IPS-NIHi7 (cell line): ENCODE data around the gene MAVS.
A peak's percentile ranks its signal among the peaks of the same experiment; 100 is the strongest.
"Not testable (repeated sequence)": the region's sequence is repeated elsewhere in the genome, so short reads cannot be mapped to it uniquely, and the experiment has no call there.

Experiments
- DNase-seq: peaks from one replicate; pipeline ENCODE4 v3.0.0; 2012; ENCODE audit warnings: mixed read lengths; ENCODE audit errors: extremely low spot score

The MAVS gene

GRCh38 chr20:3888622-3889488 lies 42.2 kb downstream of the MAVS start, which contains the start of gene PANK2:
TSS of gene PANK2 (plus strand) at chr20:3889387.
- peak; percentile 99 for DNase-seq

- no peak for DNase-seq
These were observed 43.1 kb downstream of the MAVS start for GRCh38 chr20:3889489-3890397.

GRCh38 chr20:3890398-3890751 lies 43.7 kb downstream of the MAVS start:
- DNase-seq: no peak

- DNase-seq: no peak
These were observed 44.6 kb downstream of the MAVS start for GRCh38 chr20:3890999-3891929.

- DNase-seq: no peak
These were observed 48.2 kb downstream of the MAVS start for GRCh38 chr20:3894796-3895195.

GRCh38 chr20:3896302-3896701 lies 49.7 kb downstream of the MAVS start:
- DNase-seq: no peak

- no peak for DNase-seq
These were observed 50.4 kb downstream of the MAVS start for GRCh38 chr20:3896853-3897583.

GRCh38 chr20:3898181-3898580 lies 51.5 kb downstream of the MAVS start:
- DNase-seq: not testable (repeated sequence)

GRCh38 chr20:3898639-3899038 lies 52.0 kb downstream of the MAVS start:
- DNase-seq: no peak

GRCh38 chr20:3900187-3900604 lies 53.6 kb downstream of the MAVS start:
- DNase-seq: no peak

GRCh38 chr20:3901028-3901705 lies 54.5 kb downstream of the MAVS start:
- no peak for DNase-seq

GRCh38 chr20:3901706-3902440 lies 55.2 kb downstream of the MAVS start:
- DNase-seq: no peak

- no peak for DNase-seq
These were observed 55.8 kb downstream of the MAVS start for GRCh38 chr20:3902446-3902845.

GRCh38 chr20:3904224-3904623 lies 57.6 kb downstream of the MAVS start:
- DNase-seq: no peak

GRCh38 chr20:3904857-3905256 lies 58.2 kb downstream of the MAVS start:
- DNase-seq: no peak

- not testable (repeated sequence) for DNase-seq
These were observed 60.4 kb downstream of the MAVS start for GRCh38 chr20:3906744-3907721.

GRCh38 chr20:3908667-3909066 lies 62.0 kb downstream of the MAVS start:
- DNase-seq: no peak

- DNase-seq: no peak
These were observed 63.3 kb downstream of the MAVS start for GRCh38 chr20:3909952-3910366.
